HEK293T (cell line): ENCODE measurements around the gene CEBPE.

Source experiments
- CTCF ChIA-PET: fragments of 350-600 bp; formaldehyde crosslinking; extraction: SDS; loops from one replicate; lab custom pipeline; 2021; ENCODE audit warnings: antibody characterized with exemption, inconsistent platforms; lab: Yijun Ruan, JAX
- POLR2A ChIA-PET: fragments of 350-600 bp; formaldehyde crosslinking; extraction: SDS; loops from one replicate; lab custom pipeline; 2020; ENCODE audit warnings: antibody characterized with exemption, inconsistent platforms; lab: Yijun Ruan, JAX
- DNase-seq: peaks from one replicate; pipeline ENCODE4 v3.0.0; 2012; ENCODE audit warnings: mixed read lengths; ENCODE audit errors: extremely low spot score
- ARNT ChIP-seq: fragments of 450-650 bp; IDR thresholded peaks from 2 replicates; pipeline ENCODE4 v1.6.1; 2017; ENCODE audit warnings: mild to moderate bottlenecking
- BHLHE40 ChIP-seq: fragments of 450-650 bp; IDR thresholded peaks from 2 replicates; pipeline ENCODE4 v1.6.1; 2016; ENCODE audit warnings: mild to moderate bottlenecking, moderate library complexity, borderline replicate concordance
- CTBP1 ChIP-seq: fragments of 450-650 bp; IDR thresholded peaks from 2 replicates; pipeline ENCODE4 v1.6.1; 2016; ENCODE audit warnings: borderline replicate concordance
- ELF4 ChIP-seq: fragments of 450-650 bp; IDR thresholded peaks from 2 replicates; pipeline ENCODE4 v1.6.1; 2017; ENCODE audit warnings: antibody characterized with exemption
- FOXA1 ChIP-seq: fragments of 450-650 bp; IDR thresholded peaks from 2 replicates; pipeline ENCODE4 v1.6.1; 2016; ENCODE audit warnings: mild to moderate bottlenecking
- FOXK2 ChIP-seq: fragments of 450-650 bp; IDR thresholded peaks from 2 replicates; pipeline ENCODE4 v1.6.1; 2016; ENCODE audit warnings: mild to moderate bottlenecking
- FOXM1 ChIP-seq: fragments of 450-650 bp; IDR thresholded peaks from 2 replicates; pipeline ENCODE4 v1.6.1; 2017; ENCODE audit warnings: mild to moderate bottlenecking, borderline replicate concordance
- HDGF ChIP-seq: fragments of 450-650 bp; IDR thresholded peaks from 2 replicates; pipeline ENCODE4 v1.6.1; 2017; ENCODE audit warnings: antibody characterized with exemption, borderline replicate concordance
- L3MBTL2 ChIP-seq: fragments of 450-650 bp; conservative IDR thresholded peaks from 2 replicates; pipeline ENCODE4 v1.6.1; 2016; ENCODE audit warnings: mild to moderate bottlenecking
- LEF1 ChIP-seq: fragments of 450-650 bp; IDR thresholded peaks from 2 replicates; pipeline ENCODE4 v1.6.1; 2017; ENCODE audit warnings: mild to moderate bottlenecking, borderline replicate concordance
- NFRKB ChIP-seq: fragments of 450-650 bp; IDR thresholded peaks from 2 replicates; pipeline ENCODE4 v1.6.1; 2016; ENCODE audit warnings: mild to moderate bottlenecking, moderate library complexity
- PKNOX1 ChIP-seq: fragments of 450-650 bp; IDR thresholded peaks from 2 replicates; pipeline ENCODE4 v1.6.1; 2016
- SP1 ChIP-seq: fragments of 450-650 bp; IDR thresholded peaks from 2 replicates; pipeline ENCODE4 v1.6.1; 2017
- SUZ12 ChIP-seq: fragments of 450-650 bp; IDR thresholded peaks from 2 replicates; pipeline ENCODE4 v1.6.1; 2016; ENCODE audit warnings: mild to moderate bottlenecking
- TARDBP ChIP-seq: fragments of 450-650 bp; IDR thresholded peaks from 2 replicates; pipeline ENCODE4 v1.6.1; 2016
- ZNF384 ChIP-seq: fragments of 450-650 bp; IDR thresholded peaks from 2 replicates; pipeline ENCODE4 v1.6.1; 2016

Gene CEBPE

GRCh38 chr14:23071244-23071920 lies 47.7 kb downstream of the CEBPE start:
- ChIA-PET POLR2A (interaction anchor here (0.6 to 3.4 kb wide), 19 partner anchors 9 to 250 kb away, joined by 3 to 71 read pairs (median 4); partner anchors contain the start of genes ACIN1, AJUBA, C14orf119 and CDH24), CTCF (interaction anchor here (0.8 to 2.1 kb wide), 10 partner anchors 12 to 142 kb away, joined by 3 to 12 read pairs (median 4); partner anchors contain the start of genes ACIN1, C14orf119 and PRMT5)
- DNase-seq, result peak; percentile 89
- TF ChIP-seq ELF4 (peak; percentile 25; the same call in 1 of the 2 replicates), HDGF (no peak), BHLHE40 (no peak), NFRKB (peak; percentile 46; the same call in 1 of the 2 replicates)

- ChIA-PET POLR2A (interaction anchor here (0.5 to 3.4 kb wide), 7 partner anchors 13 to 92 kb away, joined by 3 to 71 read pairs (median 4); partner anchors contain the start of genes ACIN1, C14orf119 and CDH24), CTCF (interaction anchor here (0.6 to 2.1 kb wide), 8 partner anchors 8 to 112 kb away, joined by 3 to 12 read pairs (median 8); partner anchors contain the start of genes ACIN1 and C14orf119)
- no peak for DNase-seq
- TF ChIP-seq PKNOX1 (peak; percentile 53), NFRKB (no peak)
Measured at GRCh38 chr14:23070262-23071129, 48.6 kb downstream of the CEBPE start.

- ChIA-PET CTCF (interaction anchor here (0.6 to 2.4 kb wide), 33 partner anchors 8 to 517 kb away, joined by 3 to 35 read pairs (median 5); partner anchors contain the start of genes ACIN1, C14orf119, CIROP and HAUS4), POLR2A (interaction anchor here (0.7 to 3.4 kb wide), 8 partner anchors 11 to 113 kb away, joined by 3 to 71 read pairs (median 6); partner anchors contain the start of genes ACIN1, C14orf119 and HAUS4)
- TF ChIP-seq ELF4 (no peak), LEF1 (no peak), L3MBTL2 (no peak), FOXK2 (no peak)
- DNase-seq, result no peak
Measured at GRCh38 chr14:23069413-23069806, 49.6 kb downstream of the CEBPE start.

GRCh38 chr14:23068789-23069412 lies 50.2 kb downstream of the CEBPE start:
- POLR2A ChIA-PET, result interaction anchor here (0.7 to 2.0 kb wide), 8 partner anchors 11 to 112 kb away, joined by 3 to 43 read pairs (median 5); partner anchors contain the start of genes ACIN1, C14orf119 and HAUS4
- DNase-seq, result peak; percentile 83
- CTCF ChIA-PET, result interaction anchor here (0.6 to 2.4 kb wide), 37 partner anchors 9 to 517 kb away, joined by 3 to 35 read pairs (median 4); partner anchors contain the start of genes ACIN1, C14orf119, CIROP and HAUS4

GRCh38 chr14:23067847-23068788 lies 50.9 kb downstream of the CEBPE start:
- no peak for DNase-seq
- ChIA-PET POLR2A (interaction anchor here (1.0 to 2.0 kb wide), 7 partner anchors 10 to 113 kb away, joined by 3 to 43 read pairs (median 5); partner anchors contain the start of genes ACIN1, C14orf119 and HAUS4), CTCF (interaction anchor here (0.6 to 2.4 kb wide), 33 partner anchors 9 to 516 kb away, joined by 3 to 35 read pairs (median 5); partner anchors contain the start of genes ACIN1, C14orf119, CIROP and HAUS4)
- TF ChIP-seq FOXK2 (no peak), FOXM1 (no peak), CTBP1 (no peak), BHLHE40 (no peak), SP1 (no peak), ELF4 (no peak), NFRKB (no peak), PKNOX1 (no peak), TARDBP (no peak), ZNF384 (no peak), FOXA1 (no peak), ARNT (no peak), SUZ12 (no peak), L3MBTL2 (no peak)

More at GRCh38 chr14:23068789-23069412, 50.2 kb downstream of the CEBPE start:
- TF ChIP-seq FOXM1 (no peak), FOXA1 (no peak), FOXK2 (no peak), NFRKB (no peak), L3MBTL2 (peak; percentile 69), ELF4 (no peak), SUZ12 (no peak), ZNF384 (no peak), ARNT (no peak), CTBP1 (no peak), LEF1 (no peak), SP1 (no peak), TARDBP (no peak), HDGF (no peak), PKNOX1 (peak; percentile 58; the same call in 1 of the 2 replicates), BHLHE40 (no peak)
